NK-92 (cell line): Measurements from ENCODE around the gene FBRSL1.
"Not testable (repeated sequence)": the region's sequence is repeated elsewhere in the genome, so short reads cannot be mapped to it uniquely, and the experiment has no call there.

ENCODE experiments used
- DNase-seq: peaks from one replicate; lab custom pipeline; 2025; ENCODE audit not compliant: unreplicated experiment; lab: John Stamatoyannopoulos, UW

The FBRSL1 gene

GRCh38 chr12:132522592-132523380 is 32.8 kb downstream of the FBRSL1 start:
- no peak for DNase-seq

DNA sequence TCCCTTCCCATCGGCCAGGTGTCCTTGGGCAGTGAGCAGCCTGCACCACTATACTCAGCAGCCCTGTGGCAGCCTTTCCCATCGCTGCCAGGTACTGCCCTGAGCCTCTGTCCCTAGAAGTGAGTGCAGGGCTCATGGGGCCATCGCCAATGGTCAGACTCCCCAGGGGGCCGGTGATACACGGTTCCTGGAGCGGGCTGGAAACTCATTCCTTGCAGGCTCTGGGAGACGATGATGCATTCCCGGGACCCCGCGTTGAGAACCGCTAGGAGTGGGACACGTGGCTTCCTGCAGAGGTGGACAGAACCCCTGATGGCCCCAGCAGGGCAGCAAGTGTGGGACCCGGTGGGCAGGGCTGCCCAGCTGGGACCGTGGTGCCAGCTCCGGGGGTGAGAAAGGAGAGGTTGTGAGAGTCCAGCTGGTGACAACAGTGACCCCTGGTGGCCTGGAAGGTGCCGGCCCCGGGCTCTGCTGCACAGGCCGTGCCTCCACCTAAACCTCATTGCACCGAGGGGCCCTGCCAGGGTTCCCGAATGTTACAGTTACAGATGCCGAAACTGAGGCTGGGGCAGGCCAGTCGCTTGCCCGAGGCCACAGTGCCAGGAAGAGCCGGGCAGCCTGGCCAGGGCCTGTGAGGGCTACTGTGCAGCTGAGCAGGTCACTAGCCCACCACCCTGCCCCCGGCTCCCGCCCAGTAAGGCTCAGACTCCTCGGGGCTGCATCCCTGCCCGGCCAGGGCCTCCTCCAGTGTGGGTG is 33.8 kb downstream of the FBRSL1 start:
- no peak for DNase-seq

DNA sequence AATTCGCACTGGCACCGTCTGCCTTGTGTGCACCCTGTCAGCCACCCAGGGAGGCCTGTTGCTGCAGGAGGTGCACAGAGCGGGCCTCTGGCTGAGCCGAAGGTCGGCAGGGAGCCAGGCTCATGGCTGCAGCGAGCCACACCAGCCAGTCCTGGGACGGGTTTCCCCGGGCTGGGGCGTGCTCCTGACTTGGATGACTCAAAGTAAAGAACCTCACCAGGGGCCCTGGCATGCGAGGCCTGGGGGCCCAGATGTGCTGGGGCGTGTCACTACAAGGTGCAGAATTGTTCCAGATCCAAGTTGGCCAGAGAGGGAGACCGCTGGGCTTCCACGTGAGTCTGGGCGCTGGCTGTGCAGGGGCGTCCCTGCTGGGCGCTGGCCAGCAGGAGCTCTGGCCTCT is 34.5 kb downstream of the FBRSL1 start:
- no peak for DNase-seq

DNA sequence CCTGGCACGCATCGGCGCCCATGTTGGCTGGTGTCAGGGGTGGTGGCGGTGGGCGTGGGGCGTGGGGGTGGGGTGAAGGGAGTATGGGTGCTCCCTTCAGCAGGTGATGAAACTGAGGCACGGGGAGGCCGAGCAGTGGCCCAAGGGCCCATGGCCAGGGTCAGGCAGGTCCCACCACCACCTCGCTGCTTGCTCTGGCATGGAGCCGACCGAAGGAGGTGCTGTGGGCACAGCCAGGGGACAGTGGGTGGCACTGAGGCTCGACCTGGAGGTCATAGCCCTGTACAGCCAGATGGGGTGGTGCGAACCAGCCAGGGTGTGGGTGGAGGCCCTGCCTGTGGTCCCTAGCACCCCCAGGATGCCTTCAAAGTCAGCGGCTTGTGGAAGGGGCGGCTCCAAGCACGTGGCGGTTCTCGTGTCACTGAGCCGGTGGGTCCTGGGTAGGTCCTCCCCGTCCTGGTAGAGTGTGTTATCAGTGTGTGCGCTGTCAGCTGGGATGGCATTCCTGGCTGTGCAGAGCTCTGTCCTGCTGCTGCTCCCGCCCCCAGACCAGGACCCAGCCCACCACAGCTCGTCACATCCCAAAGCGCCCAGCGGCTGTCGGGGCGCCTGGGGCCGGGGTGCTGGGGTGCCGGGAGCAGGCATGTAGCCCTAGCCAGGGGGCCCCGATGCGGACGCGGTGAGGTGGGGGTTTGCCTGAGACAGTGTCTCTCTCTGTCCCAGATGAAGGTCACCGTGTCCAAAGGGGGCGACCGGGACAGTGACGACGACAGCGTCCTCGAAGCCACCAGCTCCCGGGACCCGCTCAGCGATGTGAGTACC is 35.3 kb downstream of the FBRSL1 start:
- no peak for DNase-seq

GRCh38 chr12:132525833-132526455 is 36.0 kb downstream of the FBRSL1 start:
- no peak for DNase-seq

DNA sequence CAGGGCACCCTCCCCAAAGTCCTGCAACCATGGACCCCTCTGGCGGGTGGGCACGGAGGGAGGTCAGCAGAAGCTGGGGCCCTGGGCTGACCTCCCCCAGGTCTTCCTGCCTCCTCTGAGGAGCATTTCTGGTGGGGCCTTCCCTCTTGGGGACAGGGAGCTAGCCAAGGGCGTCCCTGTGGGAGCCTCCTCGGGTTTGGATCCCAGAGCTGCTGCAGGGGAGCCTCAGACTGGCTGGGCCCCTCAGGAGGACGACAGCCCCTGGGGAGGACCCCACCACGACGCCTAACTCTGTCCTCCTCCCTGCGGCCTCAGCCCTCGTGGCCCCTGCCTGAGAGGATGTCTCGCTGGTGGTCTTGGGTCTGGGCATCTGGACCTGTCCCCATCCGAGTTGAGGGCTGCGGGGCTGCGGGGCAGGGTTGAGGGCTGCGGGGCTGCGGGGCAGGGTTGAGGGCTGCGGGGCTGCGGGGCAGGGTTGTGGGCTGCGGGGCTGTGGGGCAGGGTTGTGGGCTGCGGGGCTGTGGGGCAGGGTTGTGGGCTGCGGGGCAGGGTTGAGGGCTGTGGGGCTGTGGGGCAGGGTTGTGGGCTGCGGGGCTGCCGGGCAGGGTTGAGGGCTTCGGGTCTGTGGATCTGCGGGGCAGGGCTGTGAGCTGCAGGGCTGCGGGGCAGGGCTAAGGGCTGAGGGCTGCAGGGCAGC is 37.4 kb downstream of the FBRSL1 start:
- no peak for DNase-seq

DNA sequence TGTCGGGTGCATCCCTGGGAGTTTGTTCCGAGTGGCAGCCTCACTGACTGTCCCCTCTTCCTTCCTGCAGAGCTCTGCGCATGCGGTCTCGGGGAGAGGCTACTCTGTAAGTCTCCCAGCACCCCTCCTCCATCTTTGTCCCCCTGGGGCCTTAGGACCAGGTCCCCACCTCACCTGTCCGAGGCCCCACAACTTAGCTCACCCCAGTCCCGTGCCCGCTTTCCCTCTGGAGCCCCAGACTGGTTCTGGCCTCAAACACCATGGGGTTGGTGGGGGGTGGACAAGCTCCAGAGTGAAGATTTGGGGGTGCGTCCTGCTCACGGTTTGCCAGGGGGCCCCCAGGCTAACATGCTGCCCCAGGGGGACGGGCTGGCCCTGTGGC is 37.9 kb downstream of the FBRSL1 start:
- no peak for DNase-seq

DNA sequence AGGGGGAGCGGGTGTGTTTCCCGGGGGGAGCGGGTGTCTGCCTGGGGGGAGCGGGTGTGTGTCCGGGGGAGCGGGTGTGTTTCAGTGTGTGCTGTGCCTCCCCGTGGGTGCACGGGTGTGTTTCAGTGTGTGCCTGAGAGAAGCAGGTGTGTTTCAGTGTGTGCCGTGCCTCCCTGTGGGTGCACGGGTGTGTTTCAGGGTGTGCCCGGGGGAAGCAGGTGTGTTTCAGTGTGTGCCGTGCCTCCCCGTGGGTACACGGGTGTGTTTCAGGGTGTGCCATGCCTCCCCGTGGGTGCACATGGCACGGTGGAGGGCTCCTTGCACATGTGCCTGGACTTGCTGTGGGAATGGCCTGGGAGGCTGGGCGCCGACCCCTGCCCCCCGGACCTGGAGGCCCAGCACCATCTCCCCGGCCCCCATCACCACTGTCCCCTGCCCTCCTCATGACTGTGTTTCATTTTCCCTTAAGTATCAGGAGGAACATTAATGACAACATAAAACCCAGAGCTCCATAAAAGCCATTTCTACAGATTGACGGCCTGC is 38.7 kb downstream of the FBRSL1 start:
- no peak for DNase-seq

- no peak for DNase-seq
These were observed 39.3 kb downstream of the FBRSL1 start for GRCh38 chr12:132529156-132529839.

- no peak for DNase-seq
These were observed 40.0 kb downstream of the FBRSL1 start for GRCh38 chr12:132529906-132530305.

- DNase-seq, result no peak
These were observed 40.5 kb downstream of the FBRSL1 start for GRCh38 chr12:132530447-132530846.

GRCh38 chr12:132530851-132531250 is 40.9 kb downstream of the FBRSL1 start:
- no peak for DNase-seq

GRCh38 chr12:132532711-132533583 is 43.0 kb downstream of the FBRSL1 start:
- not testable (repeated sequence) for DNase-seq

- DNase-seq, result no peak
These were observed 43.6 kb downstream of the FBRSL1 start for GRCh38 chr12:132533584-132533958.

DNA sequence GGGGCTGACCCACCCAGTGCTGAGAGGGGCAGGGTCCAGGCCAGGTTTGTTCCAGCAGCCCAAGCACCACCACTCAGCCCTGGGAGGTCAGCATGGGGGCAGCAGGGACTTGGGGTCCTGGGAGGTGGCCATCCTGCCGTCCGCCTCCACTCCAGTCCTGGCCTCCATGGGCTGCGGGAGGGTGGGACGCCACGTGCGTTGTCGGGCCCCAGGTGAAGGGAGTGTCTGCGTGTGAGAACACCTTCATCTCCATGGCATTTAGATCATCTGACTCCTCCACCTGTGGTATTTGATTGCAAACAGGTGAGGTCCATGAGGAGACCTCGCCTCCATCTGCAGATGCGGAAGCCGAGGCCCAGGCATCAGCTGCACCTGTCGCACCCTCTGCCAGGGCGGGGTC is 44.1 kb downstream of the FBRSL1 start:
- no peak for DNase-seq

- no peak for DNase-seq
These were observed 45.1 kb downstream of the FBRSL1 start for GRCh38 chr12:132535019-132535418.

DNA sequence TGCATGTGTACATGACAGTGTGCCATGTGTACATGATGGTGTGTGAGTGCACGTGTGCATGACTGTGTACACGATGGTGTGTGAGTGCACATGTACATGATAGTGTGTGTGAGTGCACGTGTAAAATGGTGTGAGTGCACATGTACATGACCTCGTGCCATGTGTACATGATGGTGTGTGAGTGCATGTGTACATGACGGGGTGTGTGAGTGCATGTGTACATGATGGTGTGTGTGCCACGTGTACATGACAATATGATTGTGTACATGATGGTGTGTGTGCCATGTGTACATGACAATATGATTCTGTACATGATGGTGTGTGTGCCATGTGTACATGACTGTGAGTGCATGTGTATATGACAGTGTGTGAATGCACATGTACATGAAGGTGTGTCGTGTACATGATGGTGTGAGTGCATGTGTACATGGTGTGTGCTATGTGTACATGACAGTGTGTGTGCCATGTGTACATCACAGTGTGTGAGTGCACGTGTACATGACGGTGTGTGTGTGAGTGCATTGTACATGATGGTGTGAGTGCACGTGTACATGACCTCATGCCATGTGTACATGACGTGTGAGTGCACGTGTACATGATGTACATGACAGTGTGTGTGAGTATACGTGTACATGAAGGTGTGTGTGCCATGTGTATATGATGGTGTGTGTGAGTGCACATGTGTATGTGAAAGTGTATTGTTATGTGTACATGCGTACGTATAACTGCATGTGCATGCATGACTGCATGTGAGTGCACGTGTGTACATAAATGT is 46.3 kb downstream of the FBRSL1 start:
- no peak for DNase-seq

DNA sequence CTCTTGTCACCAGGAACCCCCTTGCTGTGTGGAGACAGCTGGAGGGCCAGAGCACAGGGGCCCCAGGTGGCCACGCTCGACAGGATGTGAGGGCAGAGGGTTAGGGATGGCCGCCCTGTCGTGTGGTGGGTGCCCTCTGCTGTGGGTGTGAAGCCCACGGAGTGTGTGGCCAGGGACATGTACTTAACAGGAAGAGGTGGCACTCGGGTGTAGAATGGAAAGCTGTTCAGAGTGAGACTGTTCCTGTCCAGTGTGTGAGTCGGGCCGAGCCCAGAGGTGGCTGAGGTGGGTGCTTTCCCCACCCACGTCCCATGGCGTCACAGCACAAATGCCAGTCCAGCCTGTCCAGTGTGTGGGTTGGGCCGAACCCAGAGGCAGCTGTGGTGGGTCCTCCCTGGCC is 47.1 kb downstream of the FBRSL1 start:
- no peak for DNase-seq
